NCI-H1930 (cell line): ENCODE data around the gene NUDT12.

ENCODE experiments used
- DNase-seq, 2 experiments: peaks; one replicate each; lab custom pipeline; 2025; lab: John Stamatoyannopoulos, UW

NUDT12 gene

GRCh38 chr5:103541114-103541513 is 21.5 kb downstream of the NUDT12 start:
- no peak for DNase-seq

DNA sequence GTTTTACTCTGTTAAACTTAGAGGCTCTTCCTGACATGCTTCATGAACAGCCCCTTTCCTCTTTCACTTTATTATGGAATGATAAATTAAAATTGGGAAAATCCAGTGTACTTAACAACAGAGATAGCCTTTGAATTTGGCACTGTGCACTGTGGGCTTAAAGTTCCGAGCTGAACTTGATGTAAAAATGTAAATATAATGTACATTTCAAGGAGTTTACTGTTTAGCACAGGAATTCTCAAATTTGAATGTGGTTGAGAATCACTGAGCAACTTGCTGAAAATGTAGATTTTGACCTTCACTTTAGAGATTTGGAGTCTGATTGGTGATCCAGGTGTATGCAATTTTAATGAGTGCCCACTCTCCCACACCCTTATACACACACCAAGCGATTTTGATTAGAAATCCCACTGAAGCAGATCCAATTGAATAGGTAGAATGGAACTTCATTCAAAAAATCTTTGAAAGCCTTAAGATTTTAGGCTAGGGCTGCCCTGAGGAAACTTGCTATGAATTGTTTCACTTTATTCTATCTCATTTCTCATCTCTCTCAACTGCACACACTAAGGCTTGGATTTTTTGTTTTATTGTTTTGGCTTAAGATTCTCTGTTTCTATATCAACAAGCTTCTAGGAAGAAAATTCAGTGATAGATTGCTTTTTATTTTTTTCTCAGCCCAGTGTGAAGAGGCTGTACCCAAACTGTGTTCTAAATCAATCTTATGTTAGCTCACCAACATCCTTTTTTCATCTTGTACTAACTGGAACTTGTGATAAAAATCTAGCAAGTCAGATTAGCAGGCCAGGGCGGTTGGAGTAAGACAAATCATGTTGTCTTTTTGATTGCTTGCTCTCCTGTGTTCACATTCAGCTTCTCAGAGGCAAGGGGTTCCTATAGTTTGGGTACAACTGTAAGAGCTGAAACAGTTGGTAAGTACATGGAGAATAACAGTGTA is 22.9 kb downstream of the NUDT12 start:
- DNase-seq, result no peak

DNA sequence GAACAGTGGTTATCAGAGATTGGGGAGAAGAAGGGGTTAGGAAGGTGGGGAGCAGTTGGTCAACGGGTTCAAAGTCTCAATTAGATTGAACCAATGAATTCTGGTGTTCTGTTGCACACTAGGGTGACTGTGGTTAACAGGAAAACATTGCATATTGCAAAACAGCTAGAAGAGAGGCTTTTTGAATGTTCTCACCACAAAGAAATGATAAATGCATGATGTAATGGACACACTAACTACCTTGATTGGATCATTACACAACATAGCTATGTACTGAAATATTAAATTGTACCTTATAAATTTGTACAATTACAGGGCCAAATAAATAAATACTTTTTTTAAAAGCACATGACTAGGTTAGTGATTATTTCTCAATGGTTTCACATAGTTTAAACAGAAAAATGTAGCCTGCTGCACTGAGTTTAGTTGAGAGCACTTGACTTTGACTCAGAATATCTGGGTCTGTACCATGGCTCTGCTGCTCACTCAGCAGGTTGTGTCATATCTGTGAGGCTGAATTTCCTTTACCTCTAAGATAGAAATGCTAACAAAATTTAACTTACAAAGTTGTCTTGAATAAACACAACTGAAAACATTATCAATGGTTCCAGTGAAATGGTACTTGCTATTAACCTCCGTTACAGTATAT is 30.4 kb downstream of the NUDT12 start:
- no peak for DNase-seq

GRCh38 chr5:103526164-103526915 is 36.2 kb downstream of the NUDT12 start:
- no peak for DNase-seq

- no peak for DNase-seq
These were observed 37.2 kb downstream of the NUDT12 start for GRCh38 chr5:103525361-103525760.

- no peak for DNase-seq
These were observed 39.3 kb downstream of the NUDT12 start for GRCh38 chr5:103523319-103523718.

DNA sequence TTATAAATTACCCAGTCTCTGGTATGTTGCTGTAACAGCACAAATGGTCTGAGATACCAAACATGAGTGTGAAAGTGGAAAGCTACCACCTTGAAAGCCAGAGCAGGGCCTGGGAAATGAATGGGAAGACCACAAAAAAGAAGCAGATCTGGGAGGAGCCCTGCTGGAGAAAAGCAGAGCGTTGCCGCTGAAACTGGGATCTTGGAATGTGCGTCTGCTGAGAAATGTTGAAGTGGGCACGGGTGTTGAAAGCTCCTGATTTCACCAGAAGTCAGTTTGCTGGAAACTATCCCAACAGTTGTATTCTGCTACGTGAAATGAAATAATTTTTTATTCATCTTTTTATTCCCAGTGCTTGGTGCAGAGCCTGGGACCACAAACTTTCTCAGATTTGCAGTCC is 40.0 kb downstream of the NUDT12 start:
- DNase-seq, result no peak

DNA sequence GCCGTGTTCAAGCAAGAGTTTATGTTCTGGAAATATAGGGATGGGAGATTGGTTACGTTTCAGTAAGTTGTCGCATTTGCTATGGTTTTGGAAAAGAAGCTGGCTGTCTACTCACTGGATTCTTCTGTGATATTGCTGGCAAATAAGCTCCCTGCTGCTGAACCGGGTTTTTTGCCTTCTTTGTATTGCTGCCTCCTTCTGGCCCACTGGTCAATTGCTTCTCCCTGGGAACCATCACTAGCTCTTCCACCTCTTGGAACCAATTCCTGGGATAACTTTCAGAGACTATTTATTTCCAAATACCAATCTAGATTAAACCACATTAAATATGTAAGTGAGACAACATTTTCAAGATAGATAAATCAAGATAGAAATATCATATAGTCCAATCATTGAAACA is 43.0 kb downstream of the NUDT12 start:
- DNase-seq, result no peak

DNA sequence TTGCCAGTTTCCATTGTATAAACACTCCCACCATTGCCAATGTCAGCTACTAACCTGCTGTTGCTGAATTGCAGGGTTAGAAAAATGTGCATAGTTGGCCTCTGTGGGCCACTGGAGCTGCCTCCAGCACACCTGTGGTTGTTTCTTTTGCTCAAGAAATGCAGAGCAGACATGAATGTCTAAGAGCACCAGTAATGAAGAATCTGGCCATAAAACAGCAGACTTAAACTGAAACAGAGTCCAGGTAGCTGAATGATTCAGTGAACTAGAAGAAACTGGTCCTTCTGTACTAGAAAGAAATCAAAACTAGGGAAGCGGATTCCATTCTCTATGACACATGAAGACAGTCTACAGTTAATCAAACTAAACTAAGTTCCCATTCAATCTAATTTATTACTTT is 48.2 kb downstream of the NUDT12 start:
- no peak for DNase-seq

DNA sequence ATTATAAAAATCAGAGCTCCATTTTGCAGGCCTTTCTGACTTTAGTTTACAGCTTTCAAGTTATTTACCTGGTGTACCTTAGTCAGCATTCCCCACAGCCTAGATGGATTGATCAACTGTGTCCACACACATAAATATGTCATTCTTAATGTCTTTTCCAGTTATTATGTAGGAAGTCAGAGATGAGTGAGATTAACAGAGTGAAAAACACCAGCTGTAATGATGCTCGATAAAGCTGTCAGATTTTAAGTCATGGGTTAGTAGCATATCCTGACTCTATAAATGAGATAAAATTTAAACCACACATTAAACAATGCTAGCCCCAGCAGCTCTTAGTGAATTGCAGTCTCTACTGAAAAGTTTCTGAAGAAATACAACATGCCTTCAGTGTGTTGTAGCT is 48.9 kb downstream of the NUDT12 start:
- DNase-seq, result no peak

GRCh38 chr5:103512500-103512899 is 50.1 kb downstream of the NUDT12 start:
- no peak for DNase-seq

DNA sequence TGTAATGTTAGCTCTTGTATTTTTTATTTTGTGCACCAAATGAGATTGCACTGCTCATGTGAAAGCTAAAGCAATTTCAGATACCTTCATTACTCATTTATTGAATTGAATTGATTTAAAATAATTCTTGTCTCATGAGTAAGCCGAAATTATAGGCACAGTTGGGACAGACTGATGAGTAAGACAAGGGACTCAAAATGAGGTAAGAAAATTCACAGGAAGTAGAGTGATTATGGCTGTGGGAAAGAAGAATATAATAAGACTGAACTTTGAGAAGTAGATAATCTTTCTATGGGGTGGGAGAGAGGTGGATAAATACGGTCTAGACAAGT is 51.1 kb downstream of the NUDT12 start:
- no peak for DNase-seq

- DNase-seq, result no peak
These were observed 51.6 kb downstream of the NUDT12 start for GRCh38 chr5:103510851-103511553.

- no peak for DNase-seq
These were observed 56.8 kb downstream of the NUDT12 start for GRCh38 chr5:103505581-103506305.

- no peak for DNase-seq
These were observed 59.5 kb downstream of the NUDT12 start for GRCh38 chr5:103503066-103503465.

DNA sequence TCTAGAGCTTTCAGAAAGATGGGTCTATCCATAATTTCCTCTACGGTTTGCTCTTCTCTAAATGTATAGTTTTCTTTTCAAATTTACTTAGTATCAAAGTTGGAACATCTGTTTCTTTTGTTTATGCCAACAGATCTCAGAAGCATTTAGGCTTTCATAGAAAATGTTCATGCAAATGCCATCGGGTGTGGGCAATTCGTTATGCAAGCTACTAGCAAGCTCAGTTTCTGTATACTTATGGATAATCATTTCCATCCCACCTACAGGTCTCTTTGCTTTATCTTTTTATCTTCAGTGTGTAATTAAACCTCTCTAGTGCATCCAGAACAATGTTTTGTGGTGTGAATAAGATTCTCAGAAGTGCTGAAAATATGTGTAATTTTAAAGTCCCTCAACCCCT is 59.9 kb downstream of the NUDT12 start:
- no peak for DNase-seq
